Neural progenitor cell (in vitro differentiated cells): ENCODE results near the gene SLC9A3.

ENCODE experiments used
- CTCF ChIP-seq: fragments of 200-600 bp; sonication (generic); IDR thresholded peaks from 2 replicates; pipeline ENCODE4 v1.5.1; 2017; ENCODE audit warnings: antibody characterized with exemption, mild to moderate bottlenecking
- EZH2phosphoT487 ChIP-seq: fragments of 200-600 bp; sonication (generic); IDR thresholded peaks from 2 replicates; pipeline ENCODE4 v1.6.1; 2017; ENCODE audit warnings: antibody characterized with exemption

GRCh38 chr5:440401-441201 is 83.6 kb downstream of the SLC9A3 start:
- TF ChIP-seq CTCF: no peak
- no peak for TF ChIP-seq EZH2phosphoT487
